Adipocyte (in vitro differentiated cells): ENCODE measurements around the gene ZNF266.

Experiments
- DNase-seq: peaks from one replicate; pipeline ENCODE4 v3.0.0-alpha.2; 2015; ENCODE audit warnings: low read depth
- H3K27me3 ChIP-seq: replicated peaks from 2 replicates; pipeline ENCODE4 v1.7.0; 2013; ENCODE audit warnings: mild to moderate bottlenecking, low read length, moderate library complexity; ENCODE audit not compliant: control insufficient read depth, insufficient read depth
- H3K36me3 ChIP-seq: 2 replicates; pipeline ENCODE4 v1.7.0; 2013; ENCODE audit warnings: low read length, mild to moderate bottlenecking, moderate library complexity; ENCODE audit not compliant: control insufficient read depth, insufficient read depth, severe bottlenecking
- H3K4me1 ChIP-seq: 2 replicates; pipeline ENCODE4 v1.7.0; 2013; ENCODE audit warnings: mild to moderate bottlenecking, low read length, moderate library complexity; ENCODE audit not compliant: control insufficient read depth, insufficient read depth
- H3K4me3 ChIP-seq: 2 replicates; pipeline ENCODE4 v1.7.0; 2013; ENCODE audit warnings: mild to moderate bottlenecking, low read length, moderate library complexity
- H3K9ac ChIP-seq: 2 replicates; pipeline ENCODE4 v1.7.0; 2013; ENCODE audit warnings: mild to moderate bottlenecking, low read length, moderate library complexity
- H3K9me3 ChIP-seq: 2 replicates; pipeline ENCODE4 v1.7.0; 2013; ENCODE audit warnings: mild to moderate bottlenecking, low read length, moderate library complexity; ENCODE audit not compliant: control insufficient read depth

ZNF266 gene

DNA sequence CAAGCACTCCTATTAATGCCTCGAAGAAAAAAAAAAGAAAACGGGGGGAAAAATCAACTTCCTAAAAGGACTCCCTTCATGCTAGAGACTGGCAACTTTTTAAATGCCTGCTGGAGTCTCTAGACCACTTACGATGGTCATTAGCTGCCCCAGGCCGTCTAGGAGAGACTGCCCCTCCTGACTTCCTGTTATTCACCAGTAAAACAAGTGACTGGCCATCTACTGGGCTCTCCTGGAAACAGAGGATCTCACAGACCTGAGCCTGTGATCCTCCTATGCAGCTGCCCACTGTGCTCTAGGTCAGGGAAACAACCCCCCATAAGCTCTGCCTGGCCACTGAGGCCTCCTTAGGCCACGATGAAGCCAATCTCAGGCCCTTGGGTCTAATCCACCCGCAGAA lies 7.4 kb downstream of the ZNF266 start:
- Histone ChIP-seq H3K9ac (no peak overlapping the region), H3K27me3 (no peaks in the 10 kb centered on the region), H3K4me1 (no peaks in the 10 kb centered on the region), H3K9me3 (peaks cover 2% of the 10 kb centered on the region), H3K36me3 (peaks cover 70% of the 10 kb centered on the region), H3K4me3 (no peak overlapping the region)
- no peak for DNase-seq

DNA sequence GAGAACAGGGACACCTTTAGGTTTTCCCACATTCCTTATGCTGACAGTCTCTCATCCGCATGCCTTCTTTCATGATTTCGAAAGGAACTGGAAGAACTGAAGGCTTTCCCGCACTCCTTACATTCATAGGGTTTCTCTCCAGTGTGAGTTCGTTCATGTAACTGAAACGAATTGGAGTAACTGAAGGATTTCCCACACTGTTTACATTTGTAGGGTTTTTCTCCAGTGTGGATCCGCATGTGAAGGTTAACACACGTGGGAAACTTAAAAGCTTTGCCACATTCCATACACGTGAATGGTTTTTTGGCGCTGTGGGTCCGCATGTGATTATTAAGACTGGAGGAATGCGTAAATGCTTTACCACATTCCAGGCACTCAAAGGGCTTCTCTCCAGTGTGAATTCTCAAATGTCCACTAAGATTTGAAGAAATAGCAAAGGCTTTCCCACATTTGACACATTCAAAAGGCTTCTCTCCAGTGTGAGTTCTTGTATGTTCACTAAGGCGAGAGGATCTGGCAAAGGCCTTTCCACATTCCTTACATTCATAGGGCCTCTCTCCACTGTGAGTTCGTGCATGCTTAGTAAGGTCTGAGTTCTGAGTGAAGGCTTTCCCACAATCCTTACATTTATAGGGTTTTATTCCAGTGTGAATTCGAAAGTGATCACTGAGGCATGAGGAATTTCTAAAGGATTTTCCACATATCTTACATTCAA lies 22.0 kb downstream of the ZNF266 start:
- Histone ChIP-seq H3K4me3 (peak overlapping the region; percentile 70), H3K9ac (no peak overlapping the region), H3K27me3 (no peaks in the 10 kb centered on the region), H3K36me3 (peaks cover 66% of the 10 kb centered on the region), H3K9me3 (peaks cover 94% of the 10 kb centered on the region), H3K4me1 (no peaks in the 10 kb centered on the region)
- DNase-seq, result no peak

DNA sequence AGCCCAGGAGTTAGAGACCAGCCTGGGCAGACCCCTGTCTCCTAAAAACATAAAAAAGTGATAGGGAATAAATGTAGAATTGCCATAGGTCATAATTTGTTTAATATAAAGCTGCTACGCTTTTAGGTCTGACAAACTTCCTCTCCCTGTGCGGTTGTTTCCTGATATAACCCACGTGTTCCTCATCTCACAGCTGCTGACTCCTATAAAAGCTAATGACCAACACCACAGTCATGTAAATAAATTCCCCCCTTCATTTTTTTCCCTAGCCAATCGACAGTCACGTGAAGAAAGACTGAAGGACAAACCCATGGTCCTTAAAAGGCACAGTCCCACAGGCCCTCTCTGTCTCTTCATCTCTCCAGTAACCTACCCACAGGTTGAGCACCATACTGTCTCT lies 27.5 kb downstream of the ZNF266 start:
- DNase-seq, result no peak
- Histone ChIP-seq H3K4me1 (no peaks in the 10 kb centered on the region), H3K9ac (no peak overlapping the region), H3K27me3 (no peaks in the 10 kb centered on the region), H3K36me3 (peaks cover 10% of the 10 kb centered on the region), H3K4me3 (peak overlapping the region; percentile 96), H3K9me3 (peaks cover 77% of the 10 kb centered on the region)

DNA sequence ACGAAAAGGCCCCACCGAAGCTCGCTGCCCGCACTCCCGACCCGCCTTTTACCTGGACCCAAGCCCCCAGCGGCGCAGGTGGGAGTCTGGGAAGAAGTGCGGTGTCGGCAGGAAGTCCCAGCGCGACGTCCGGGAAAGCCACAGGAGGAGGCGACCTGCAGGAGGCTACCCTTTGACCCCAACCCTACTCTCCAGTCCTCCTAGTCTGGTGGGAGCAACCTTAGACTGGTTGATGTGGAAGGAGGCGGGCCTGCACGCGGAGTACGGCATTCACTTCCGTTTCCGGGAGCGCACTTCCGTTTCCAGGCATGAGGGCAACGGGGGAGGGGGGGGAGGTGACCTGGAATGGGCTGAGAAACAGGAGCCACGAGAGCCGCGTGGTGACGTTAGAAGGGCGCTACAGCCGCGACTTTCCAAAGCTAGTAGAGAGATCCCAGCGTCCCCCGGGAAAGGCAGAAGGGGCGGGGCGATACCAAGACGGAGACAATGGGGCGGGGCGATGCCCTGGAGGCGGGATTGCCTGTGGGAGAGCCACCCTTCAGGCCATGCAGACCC lies 28.5 kb downstream of the ZNF266 start:
- DNase-seq, result peak; percentile 93

DNA sequence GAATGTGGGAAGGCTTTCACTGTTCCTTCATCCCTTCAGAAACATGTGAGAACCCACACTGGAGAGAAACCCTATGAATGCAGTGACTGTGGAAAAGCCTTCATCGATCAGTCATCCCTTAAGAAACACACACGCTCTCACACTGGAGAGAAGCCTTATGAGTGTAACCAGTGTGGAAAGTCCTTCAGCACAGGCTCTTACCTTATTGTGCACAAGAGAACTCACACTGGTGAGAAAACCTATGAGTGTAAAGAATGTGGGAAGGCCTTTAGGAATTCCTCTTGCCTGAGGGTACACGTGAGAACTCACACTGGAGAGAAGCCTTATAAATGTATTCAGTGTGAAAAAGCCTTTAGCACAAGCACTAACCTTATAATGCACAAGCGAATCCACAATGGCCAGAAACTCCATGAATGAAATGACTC lies 54.0 kb downstream of the ZNF266 start:
- Histone ChIP-seq H3K9me3 (peaks cover 100% of the 10 kb centered on the region), H3K4me3 (peak overlapping the region; percentile 72), H3K27me3 (no peaks in the 10 kb centered on the region), H3K4me1 (no peaks in the 10 kb centered on the region), H3K36me3 (peaks cover 100% of the 10 kb centered on the region), H3K9ac (no peak overlapping the region)
- DNase-seq, result no peak

More for the DNA sequence above, 28.5 kb downstream of the ZNF266 start:
- Histone ChIP-seq H3K9me3 (peaks cover 67% of the 10 kb centered on the region), H3K9ac (peak overlapping the region; percentile 75), H3K4me1 (no peaks in the 10 kb centered on the region), H3K36me3 (peaks cover under 1% of the 10 kb centered on the region), H3K4me3 (peak overlapping the region; percentile 96), H3K27me3 (no peaks in the 10 kb centered on the region)

DNA sequence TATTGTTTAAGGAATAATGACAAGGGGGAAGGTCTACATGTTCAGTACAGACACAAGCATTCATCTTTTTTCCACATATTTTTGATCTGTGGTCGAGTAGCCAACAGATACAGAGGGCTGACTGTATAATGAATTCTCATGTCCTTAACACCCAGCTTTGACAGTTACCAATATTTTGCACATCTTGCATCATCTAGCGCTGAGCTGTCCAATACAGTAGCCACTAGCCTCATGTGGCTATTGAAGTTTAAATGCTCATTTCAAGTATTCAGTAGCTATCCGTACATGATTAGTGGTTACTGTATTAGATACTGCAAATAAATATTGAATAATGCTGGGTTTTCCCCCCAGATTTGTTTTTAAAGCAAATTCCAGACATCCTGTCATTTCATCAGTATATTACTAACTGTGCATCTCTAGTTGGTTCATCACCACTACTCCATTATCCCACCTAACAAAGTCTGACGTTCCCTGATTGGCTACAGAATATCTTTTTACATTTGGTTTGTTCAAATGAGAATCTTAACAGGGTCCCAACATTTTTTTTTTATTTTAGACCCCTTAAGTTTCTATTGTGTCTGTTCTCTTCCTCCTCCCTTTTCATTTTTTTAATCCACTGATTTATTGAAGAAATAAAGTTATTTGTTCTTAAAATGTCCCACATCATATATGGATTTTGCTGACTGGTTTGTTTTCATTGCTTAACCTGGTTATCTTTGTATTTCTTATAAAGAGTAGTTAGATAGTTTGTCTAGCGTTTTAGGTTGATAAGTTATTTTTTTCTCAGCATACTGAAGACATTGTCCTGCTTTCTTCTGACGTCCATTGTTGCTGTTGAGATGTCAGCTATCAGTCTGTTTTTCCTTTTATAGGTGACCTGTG lies 64.4 kb downstream of the ZNF266 start:
- H3K27me3 ChIP-seq, result no peaks in the 10 kb centered on the region
- peaks cover 77% of the 10 kb centered on the region for H3K36me3 ChIP-seq
- H3K9ac ChIP-seq, result no peak overlapping the region
- peaks cover 100% of the 10 kb centered on the region for H3K9me3 ChIP-seq
- H3K4me1 ChIP-seq, result no peaks in the 10 kb centered on the region
- DNase-seq, result no peak
- H3K4me3 ChIP-seq, result peak overlapping the region; percentile 63

DNA sequence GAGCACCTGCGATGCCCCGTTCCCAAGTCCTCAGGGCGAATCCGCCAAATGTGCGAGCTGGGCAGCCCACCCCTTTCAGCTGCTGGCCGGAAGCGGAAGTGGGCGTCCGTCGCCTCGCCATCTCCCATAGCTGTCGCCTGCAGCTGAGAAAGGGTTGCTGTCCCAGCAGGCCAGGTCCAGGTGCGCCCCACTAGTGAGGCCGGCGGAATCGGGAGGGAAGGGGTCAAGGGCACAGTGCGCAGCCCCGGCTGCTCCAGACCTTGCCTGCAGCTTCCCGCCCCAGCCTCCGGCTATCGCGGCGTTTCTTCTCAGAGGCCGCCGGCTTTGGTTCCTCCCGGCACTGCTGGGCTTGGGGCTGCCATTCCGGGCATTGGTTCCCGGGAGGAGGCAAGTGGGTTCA lies 72.5 kb downstream of the ZNF266 start, which contains the start of gene ZNF177:
ZNF177 (plus strand) TSS at position 109 of the 400 bp plus-strand sequence. CDS start 15,299 bp downstream, outside the sequence.
- Histone ChIP-seq H3K9me3 (peaks cover 98% of the 10 kb centered on the region), H3K4me3 (peak within 1 kb of the TSS; percentile 75), H3K4me1 (no peaks in the 10 kb centered on the region)

More for the DNA sequence above, 72.5 kb downstream of the ZNF266 start, which contains the start of gene ZNF177:
- Histone ChIP-seq H3K36me3 (peaks cover 23% of the 10 kb centered on the region), H3K9ac (no peak within 1 kb of the TSS), H3K27me3 (no peaks in the 10 kb centered on the region)
- DNase-seq, result no peak
